Left renal pelvis (tissue), 4 donors: ENCODE data around the gene OR11A1. TPM values are rescaled to one million over a fixed set of nuclear protein-coding genes. Genes with fewer than 3 reads are reported as not detected.

Experiments used
- DNase-seq, 4 donors: peaks; one replicate each; pipeline ENCODE4 v3.0.0-alpha.2; 2013; ENCODE audit warnings: low read depth in 4 of 4, low spot score in 3 of 4
- polyA plus RNA-seq, 4 donors: library from polyadenylated mRNA; unstranded; fragments of 120-200 nt; gene quantifications; one replicate each; pipeline ENCODE4 v1.2.1, GENCODE V29; 2013; ENCODE audit not compliant: insufficient read length in 4 of 4

OR11A1 gene
- polyA plus RNA-seq, 4 donors: not detected

- no peak for DNase-seq
Measured at GRCh38 chr6:29399525-29399924, 57.3 kb downstream of the OR11A1 start.

- DNase-seq: no peak
Measured at GRCh38 chr6:29395331-29395730, 61.5 kb downstream of the OR11A1 start, which contains the start of gene OR12D2. OR12D2 (plus strand) TSS chr6:29395631; CDS start chr6:29396700, 1,069 bp downstream.

GRCh38 chr6:29388533-29388932 lies 68.3 kb downstream of the OR11A1 start:
- DNase-seq: no peak

- DNase-seq: no peak
Measured at GRCh38 chr6:29376003-29376402, 80.9 kb downstream of the OR11A1 start.

Other genes with a start within 250 kb of the OR11A1 start
- gene OR14J1, start 155.4 kb downstream of the OR11A1 start, polyA plus RNA-seq: under 1 TPM; 0.03 to 0.12 (median 0.04) TPM
- gene OR5V1, start 88.2 kb downstream of the OR11A1 start, polyA plus RNA-seq: not detected
- gene OR12D3, start 81.8 kb downstream of the OR11A1 start, polyA plus RNA-seq: not detected
- gene OR12D2, start 61.4 kb downstream of the OR11A1 start, polyA plus RNA-seq: not detected
- gene OR12D1, start 42.1 kb downstream of the OR11A1 start, polyA plus RNA-seq: not detected
- gene OR10C1, start 17.8 kb downstream of the OR11A1 start, polyA plus RNA-seq: not detected
- not detected for gene OR2H1, start 84 bp upstream of the OR11A1 start, polyA plus RNA-seq
- not detected for gene MAS1L, start 30.9 kb upstream of the OR11A1 start, polyA plus RNA-seq
- gene UBD, start 102.7 kb upstream of the OR11A1 start, polyA plus RNA-seq: 1 to 10 TPM in 1 of 4 donors, under 1 TPM in 3; 0.48 to 2.0 (median 0.74) TPM
- gene OR2H2, start 128.1 kb upstream of the OR11A1 start, polyA plus RNA-seq: under 1 TPM; 0.16 to 0.25 (median 0.21) TPM
- 100 to 1,000 TPM in 1 of 4 donors, 10 to 100 TPM in 3; 54.1 to 108 (median 81.6) TPM for gene GABBR1, start 176.1 kb upstream of the OR11A1 start, polyA plus RNA-seq
- gene MOG, start 200.0 kb upstream of the OR11A1 start, polyA plus RNA-seq: not detected
- gene ZFP57, start 224.1 kb upstream of the OR11A1 start, polyA plus RNA-seq: under 1 TPM in 2 of 4 donors, not detected in 2; 0.20 to 0.26 TPM